Raji (cell line): ENCODE measurements around the gene AP1AR.

Experiments
- POLR2A ChIP-seq: IDR thresholded peaks from 2 replicates; pipeline ENCODE4 v1.6.1; 2011; ENCODE audit warnings: low read depth, low read length, control low read depth; ENCODE audit not compliant: insufficient read depth

AP1AR gene

DNA sequence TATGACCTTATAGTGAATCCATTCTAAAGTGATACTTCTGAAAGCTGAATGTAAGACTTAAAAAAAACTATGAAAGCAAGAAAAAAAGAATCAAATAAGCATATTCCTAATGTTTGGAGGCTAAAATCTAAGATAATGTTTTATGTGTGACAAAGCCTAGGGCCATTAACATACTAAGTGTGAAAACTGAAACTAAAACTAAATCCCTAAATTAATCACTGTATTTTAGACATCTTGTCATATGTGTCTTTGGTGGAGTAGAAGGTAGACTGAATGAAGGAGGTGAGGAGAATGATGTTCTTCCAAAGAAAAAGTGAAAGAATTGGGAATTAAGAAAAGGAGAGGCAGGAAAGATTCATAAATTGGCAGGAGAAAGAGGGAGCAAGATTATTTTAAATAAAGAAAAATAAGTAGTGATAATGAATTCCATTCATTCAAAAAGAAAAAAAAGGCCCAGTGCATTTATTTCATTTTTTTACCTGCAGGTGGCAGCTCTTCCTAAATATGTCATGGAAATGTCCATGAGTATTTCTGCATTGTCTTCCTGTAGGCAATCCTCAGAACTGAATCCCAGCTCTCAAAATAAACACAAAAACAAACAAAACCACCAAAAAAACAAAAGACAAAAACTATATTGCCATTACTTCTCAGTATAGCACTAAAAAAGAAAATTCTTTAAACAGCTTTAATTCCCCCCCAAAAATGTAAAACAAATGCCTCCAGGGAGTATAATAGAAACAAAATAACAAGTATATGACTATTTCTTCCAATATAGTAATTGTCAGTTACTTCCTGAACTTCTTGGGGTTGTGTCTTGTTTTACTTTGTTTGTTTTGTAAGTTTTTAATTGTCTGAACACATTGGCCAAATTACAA lies 17.0 kb upstream of the AP1AR start:
- TF ChIP-seq POLR2A, result no peak

DNA sequence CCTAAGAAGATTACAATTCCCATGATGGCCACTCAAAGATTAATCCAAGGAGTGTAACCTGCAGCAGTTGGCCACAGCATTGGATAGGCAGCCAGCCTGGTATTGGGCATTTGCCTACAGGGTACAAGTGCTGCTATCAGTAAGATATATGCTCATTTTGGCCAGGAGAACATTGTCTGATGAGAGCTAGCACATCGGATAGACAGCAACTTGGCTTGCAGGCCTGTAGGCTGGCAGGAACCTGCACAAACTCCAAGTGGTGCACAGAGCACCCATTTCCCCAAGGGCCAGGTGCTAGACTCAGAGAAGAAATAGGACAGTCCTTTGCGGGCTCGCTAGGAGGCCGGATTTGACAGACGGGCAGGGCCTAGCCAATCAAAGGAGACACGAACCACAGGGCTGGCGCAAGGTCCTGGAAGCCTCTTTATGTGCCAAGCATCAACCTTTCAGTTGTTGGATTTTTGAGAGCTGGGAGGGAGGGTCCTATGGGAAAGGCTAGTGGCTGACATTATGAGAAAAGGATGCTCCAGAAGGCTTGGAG lies 11.7 kb upstream of the AP1AR start:
- TF ChIP-seq POLR2A, result no peak

DNA sequence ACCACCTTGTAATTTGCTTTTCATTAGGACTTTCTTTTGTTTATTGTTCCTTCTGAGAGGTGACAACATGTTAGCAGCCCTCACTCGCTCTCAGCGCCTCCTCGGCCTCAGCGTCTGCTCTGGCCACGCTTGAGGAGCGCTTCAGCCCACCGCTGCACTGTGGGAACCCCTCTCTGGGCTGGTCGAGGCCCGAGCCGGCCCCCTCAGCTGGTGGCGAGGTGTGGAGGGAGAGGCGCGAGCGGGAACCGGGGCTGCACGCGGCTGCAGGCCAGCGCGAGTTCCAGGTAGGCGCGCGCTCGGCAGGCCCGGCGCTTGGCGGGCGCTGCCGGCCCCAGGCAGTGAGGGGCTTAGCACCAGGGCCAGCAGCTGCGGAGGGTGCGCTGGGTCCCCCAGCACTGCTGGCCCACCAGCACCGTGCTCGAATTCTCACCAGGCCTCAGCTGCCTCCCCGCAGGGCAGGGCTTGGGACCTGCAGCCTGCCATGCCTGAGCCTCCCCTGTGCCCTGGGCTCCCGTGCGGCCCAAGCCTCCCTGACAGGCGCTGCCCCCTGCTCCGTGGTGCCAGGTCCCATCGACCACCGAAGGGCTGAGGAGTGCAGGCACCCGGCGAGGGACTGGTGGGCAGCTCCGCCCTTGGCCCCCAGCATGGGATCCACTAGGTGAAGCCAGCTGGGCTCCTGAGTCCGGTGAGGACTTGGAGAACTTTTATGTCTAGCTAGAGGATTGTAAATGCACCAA lies 9.2 kb upstream of the AP1AR start:
- TF ChIP-seq POLR2A, result no peak

DNA sequence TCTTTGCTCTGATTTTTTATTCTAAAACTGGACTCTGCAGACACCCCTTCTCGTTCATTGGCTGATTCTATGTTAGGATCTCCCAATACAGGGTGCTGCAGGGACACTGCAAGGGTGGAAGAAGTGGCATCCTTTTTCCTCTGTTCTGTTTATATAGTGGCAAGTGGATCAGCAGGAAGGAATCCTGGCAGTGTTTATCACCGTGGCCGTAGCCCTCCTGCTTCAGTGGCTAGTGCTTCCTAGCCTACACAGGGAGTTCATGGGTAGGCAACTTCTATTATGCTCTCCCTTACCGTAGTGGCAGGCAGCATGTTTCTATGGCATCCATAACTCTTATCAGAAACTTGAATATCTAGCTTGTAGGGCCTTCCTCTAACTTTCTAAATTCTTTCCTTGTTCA lies 6.4 kb upstream of the AP1AR start:
- no peak for TF ChIP-seq POLR2A

DNA sequence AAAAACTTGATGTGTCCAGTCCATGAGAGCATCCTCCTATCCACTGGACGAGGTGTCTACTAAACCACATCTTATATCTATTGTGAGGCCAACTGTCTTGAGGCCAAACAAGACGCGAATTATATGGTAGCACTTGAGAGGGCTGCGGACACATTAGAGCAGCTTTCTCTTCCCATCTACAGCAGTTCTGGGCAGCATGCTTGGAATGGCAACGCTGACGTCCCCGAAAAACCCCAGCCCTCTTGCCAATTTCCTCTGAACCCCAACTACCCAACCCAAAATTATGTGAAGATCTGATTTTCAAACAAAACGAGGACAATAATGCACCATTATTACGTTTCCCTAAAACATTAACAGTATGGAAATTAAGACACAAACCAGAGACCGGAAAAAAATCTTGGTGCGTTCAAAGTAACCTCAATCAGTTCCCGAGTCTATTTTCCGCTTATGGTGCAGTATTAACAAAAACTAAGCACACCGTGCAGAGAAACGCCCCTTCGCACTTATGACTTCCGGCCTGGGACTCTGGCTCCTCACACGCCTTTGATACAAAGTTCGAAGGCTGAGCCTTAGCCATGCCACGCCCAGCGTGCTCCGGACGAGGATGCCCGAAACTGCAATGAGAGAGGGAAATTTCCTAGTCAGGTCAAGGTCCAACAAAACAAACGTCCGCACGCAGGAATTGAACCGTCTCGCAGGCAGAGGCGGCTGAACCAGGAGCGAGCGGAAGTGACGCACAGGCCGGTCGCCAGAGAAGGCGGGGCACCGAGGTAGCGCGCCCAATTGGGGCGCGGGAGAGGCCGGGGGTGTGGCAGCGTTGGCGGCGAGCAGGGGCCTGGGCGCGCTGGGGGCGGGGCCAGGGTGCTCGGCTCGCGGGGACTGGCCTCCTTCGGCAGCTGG lies 458 bp upstream of the AP1AR start:
- TF ChIP-seq POLR2A, result peak; percentile 63; the same call in 1 of the 2 replicates

DNA sequence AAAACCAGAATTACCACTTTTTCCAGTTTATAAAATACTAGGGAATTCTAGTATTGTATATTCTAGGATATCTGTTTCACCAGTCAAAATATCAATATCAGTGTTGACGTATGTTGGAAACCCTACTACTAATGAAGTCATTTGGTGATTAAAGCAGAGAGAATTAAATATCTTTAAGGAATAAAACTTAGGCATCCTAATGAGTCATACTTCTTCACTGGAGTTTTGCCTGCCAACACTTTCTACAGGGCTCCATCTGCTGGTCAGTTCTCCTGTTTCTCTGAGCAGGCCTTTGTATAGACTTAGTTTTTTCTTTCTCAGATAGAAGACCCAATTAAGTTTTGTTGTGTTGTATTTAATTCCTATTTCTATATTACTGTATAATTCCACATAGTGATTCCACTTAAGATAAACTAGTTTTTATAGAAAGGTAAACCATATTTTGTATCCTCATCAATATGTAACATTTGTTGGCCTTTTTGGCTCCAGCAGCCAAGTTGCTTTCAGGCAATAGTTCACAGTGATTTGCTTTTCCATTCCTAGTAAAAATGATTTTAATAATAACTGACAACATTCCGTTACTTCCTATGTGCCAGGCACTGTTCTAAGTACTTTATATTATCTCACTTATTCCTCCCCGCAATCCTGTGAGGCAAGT lies 3.5 kb downstream of the AP1AR start:
- TF ChIP-seq POLR2A, result no peak

DNA sequence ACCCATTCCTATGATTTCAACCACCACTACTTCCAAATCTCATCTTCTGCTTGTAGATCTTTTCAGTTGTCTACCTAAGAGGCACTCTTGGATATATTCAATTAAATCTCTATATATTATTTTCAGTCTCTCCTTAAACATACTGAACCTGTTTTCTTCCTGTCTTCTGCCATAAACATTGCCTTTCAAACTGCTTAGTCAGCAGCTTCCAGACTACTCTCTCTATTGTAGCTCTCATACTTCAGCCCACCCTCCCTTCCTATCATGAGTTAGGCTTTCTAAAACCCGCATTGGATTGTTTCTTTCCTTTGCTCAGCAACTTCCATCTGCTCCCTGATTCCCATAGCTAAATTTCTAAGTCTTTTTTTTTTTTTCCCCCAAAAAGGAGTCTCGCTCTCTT lies 4.5 kb downstream of the AP1AR start:
- no peak for TF ChIP-seq POLR2A

DNA sequence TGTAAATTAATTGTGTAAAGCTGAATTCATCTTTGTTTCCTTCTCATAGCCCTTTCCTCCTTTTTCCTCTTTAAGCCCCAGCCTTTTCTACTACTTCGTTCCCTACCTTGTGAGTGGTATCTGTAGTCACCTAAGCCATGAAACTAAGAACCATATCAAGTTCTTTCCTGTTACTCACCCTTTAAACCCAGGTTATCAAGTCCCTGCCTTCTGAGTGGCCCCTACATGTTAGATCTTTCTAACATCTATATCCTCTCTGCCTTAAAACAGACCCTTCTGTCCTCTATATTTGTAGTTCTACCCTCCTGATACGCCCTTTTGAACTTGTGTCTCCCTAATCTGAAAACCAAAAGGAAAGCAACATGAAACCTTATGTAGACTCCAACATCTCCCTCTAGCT lies 7.2 kb downstream of the AP1AR start:
- no peak for TF ChIP-seq POLR2A

DNA sequence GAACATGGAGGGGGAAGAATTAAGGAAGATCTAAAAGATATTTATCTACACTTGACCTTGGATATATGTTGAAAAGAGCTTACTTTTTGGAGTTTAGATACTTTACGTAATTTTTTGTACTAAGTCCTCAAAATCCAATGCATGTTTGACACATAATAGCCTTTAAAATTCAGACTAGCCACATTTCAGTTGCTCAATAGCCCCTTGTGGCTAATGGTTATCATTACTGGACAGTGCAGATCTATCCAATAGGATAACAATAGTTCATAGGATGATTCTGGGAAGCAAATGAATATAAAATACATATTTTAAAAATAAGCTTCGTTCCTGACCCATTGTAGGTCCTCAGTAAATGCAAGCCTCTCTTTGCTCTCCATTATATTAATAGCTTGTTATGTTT lies 13.8 kb downstream of the AP1AR start:
- TF ChIP-seq POLR2A, result no peak

DNA sequence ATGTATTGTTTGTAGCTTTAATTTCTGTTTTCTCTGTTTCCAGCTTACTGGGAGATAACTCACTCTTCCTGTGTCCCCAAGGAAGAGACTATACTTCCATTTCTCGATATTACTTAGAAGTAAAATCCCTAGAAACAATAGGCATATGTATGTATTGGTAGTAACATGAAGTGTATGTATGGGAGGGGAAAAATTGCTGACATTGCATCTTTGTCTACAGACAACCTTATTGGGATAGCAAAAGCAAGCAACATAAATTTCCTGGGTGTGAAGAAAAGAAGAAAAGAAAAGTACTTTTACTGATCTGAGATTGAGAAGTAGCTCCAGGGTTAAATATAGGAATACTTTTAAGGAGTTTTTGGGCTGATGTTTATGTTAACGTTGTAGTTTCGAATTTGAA lies 15.4 kb downstream of the AP1AR start:
- no peak for TF ChIP-seq POLR2A

DNA sequence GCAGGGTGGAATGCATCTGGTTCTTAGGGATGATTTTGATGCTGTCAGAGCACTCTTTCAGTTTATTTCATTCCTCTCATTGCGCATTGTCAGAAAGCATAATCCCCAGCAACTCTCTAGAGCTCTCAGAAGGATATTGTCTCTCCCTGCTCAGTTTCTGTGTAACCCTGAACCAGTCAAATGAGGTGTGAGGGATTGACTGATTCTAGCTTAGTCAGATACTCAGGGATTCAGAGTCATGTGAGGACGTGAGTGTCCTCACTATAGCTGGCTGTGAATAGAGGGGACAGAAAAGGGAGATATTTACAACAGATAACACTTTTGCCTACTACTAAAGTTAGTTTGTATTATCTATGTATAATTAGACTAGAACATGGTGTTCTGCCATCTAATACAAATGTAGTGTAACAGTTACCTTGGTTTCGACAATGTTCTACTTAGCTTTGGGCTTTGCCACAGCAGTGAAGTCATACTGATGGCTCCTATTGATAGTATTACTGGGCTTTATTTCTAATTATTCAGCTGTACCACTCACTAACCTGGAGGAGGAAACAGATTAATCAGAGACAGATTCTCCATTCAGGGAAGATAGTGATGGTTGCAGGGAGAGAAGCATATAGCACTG lies 19.5 kb downstream of the AP1AR start:
- TF ChIP-seq POLR2A, result no peak

DNA sequence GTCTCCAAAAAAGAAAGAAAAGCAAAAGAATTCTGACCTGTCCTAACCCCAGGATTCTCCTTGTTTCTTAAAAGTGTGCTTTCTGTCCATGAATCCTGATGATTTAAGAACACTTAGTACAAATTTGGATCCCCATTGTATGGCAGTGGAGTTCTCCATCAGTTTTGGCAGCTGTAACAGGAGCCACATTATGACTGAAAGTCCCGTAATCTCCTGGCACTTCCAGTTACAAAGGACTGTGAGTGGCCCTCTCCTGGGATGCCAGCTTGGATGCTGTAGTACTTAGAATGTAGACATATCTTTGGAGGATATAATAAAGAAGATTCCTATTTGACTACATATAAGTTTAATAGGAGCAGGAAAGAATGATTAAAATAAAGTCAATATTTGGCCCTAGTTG lies 20.6 kb downstream of the AP1AR start:
- TF ChIP-seq POLR2A, result no peak

DNA sequence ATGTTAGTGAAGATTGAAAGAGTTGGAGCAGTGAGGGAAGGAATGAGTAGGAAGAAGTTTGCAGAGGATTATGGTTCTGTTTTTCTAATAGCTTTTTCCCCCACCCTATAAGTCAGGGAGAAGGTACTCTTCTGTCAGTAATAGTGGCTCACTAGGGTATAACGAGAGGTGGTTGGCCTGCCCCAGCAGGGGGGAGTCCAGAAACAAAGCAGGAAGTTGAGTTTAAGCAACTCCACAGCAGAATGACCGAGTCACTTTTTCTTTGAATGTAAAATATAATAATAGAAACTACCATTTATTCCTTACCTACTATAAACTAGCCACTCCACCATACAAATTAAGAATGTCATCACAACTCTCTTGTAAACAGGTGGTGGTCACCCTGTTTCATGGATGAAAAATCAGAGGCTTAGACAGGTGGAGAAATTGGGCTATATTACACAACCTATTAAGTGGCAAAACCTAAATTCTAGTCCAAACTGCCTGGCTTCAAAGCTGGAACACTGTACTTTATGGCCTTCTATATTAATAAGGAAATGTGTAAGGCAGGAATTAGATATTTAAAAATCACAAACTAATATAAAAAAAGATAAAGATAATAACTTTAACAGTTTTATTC lies 21.9 kb downstream of the AP1AR start:
- TF ChIP-seq POLR2A, result no peak

DNA sequence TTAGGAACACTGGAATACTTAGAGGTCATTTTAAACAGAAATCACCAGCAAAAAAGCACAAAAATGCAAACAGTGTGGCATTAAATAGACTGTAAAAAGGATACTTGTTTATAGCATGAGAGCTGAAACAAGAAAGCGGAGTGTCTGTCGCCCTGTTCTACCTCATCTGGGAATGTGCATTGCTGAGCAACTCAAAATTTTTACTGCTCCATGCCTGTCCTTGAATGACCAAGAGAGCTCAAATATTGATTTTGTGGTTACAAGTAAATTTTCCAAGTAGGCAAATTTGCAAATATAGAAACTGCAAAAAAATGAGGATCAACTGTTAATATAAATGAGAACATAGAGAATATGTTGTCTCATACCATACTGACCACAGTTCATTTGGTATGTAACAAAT lies 25.5 kb downstream of the AP1AR start:
- TF ChIP-seq POLR2A, result no peak
